AG09319 (cell line): ENCODE data around the gene PER1.

ENCODE experiments used
- DNase-seq: peaks from one replicate; pipeline ENCODE4 v3.0.0-alpha.2; 2010; ENCODE audit warnings: low read depth; ENCODE audit errors: extremely low read depth
- CTCF ChIP-seq: IDR thresholded peaks from 2 replicates; pipeline ENCODE4 v1.5.1; 2011; ENCODE audit warnings: low read depth, mild to moderate bottlenecking, inconsistent platforms, low read length, moderate library complexity

The PER1 gene

GRCh38 chr17:8155231-8155995, 3.2 kb upstream of the PER1 start:
- DNase-seq = no peak
- no peak for TF ChIP-seq CTCF

GRCh38 chr17:8154608-8155155, 2.5 kb upstream of the PER1 start:
- no peak for TF ChIP-seq CTCF
- DNase-seq = no peak

- no peak for TF ChIP-seq CTCF
- DNase-seq = peak; percentile 99
Measured at GRCh38 chr17:8153957-8154607, 1.9 kb upstream of the PER1 start.

- DNase-seq = peak; percentile 85
- no peak for TF ChIP-seq CTCF
Measured at GRCh38 chr17:8153525-8153956, 1.3 kb upstream of the PER1 start.

GRCh38 chr17:8153031-8153451, 837 bp upstream of the PER1 start:
- DNase-seq = no peak
- no peak for TF ChIP-seq CTCF

GRCh38 chr17:8151641-8152111, 528 bp downstream of the PER1 start:
- DNase-seq = no peak
- no peak for TF ChIP-seq CTCF

- peak; percentile 77 for DNase-seq
- TF ChIP-seq CTCF = no peak
Measured at GRCh38 chr17:8151120-8151640, 1.0 kb downstream of the PER1 start.
